GM12892 (cell line): ENCODE measurements around the gene TCF4.

Experiments
- POLR2A ChIP-seq: IDR thresholded peaks from 2 replicates; pipeline ENCODE4 v1.6.1; 2011; ENCODE audit warnings: low read depth, low read length, control low read depth
- POLR2AphosphoS5 ChIP-seq: IDR thresholded peaks from 2 replicates; pipeline ENCODE4 v1.6.1; 2011; ENCODE audit warnings: low read depth, low read length, control low read depth
- TAF1 ChIP-seq: IDR thresholded peaks from 2 replicates; pipeline ENCODE4 v1.6.1; 2011; ENCODE audit warnings: low read depth, mild to moderate bottlenecking, control low read depth, low read length, borderline replicate concordance

DNA sequence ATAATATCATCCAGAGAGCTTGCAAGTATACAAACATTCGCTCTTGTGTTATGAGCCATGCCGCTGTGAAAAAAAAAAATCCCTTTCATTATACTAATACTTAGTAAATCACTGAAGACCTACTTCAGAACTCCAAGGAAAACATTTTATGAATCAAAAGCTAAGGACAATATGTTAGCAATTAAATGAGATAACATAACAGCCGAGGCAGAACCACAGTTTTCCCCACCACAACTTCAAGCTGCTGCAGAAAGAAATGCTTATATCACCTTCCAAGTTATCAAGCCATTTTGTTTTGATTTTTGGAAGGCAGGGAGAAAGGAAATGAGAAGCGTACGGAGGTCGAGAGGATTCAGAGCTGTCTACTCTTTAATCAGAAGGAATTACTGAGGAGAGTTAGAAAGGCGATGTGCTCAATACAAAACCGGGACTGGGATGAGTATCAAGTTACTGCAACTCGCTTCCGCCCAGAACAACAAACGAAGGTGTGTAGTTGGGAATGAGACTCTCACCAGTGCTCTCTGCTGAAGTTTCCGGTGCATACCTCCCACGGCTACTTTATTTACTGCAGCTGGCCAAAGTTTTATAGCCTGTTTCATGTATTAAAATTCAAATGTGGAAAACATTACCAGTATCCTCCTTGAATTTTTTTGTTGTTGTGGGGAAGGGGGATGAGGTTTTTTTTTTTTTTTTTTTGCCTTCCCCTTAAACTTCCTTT, 336.6 kb downstream of the TCF4 start:
- TF ChIP-seq POLR2A (no peak), POLR2AphosphoS5 (no peak), TAF1 (no peak)
